K562 (cell line): ENCODE data around the gene IFT25. TPM values are rescaled to one million over a fixed set of nuclear protein-coding genes. Genes with fewer than 3 reads are reported as not detected.

ENCODE experiments used
- ATAC-seq: fragments of 200-7000 bp; cut with Tn5 transposase; 3 replicates; pipeline ENCODE4 v1.9.1; 2020; ENCODE audit warnings: moderate library complexity
- BruUV-seq: library from RNA; stranded (reverse); fragments of 400-500 nt; replicated peaks from 2 replicates; lab custom pipeline; 2021; lab: Mats Ljungman, UMichigan
- CTCF ChIA-PET: fragments of 300-600 bp; formaldehyde crosslinking; extraction: SDS; loops from one replicate; lab custom pipeline; 2021; ENCODE audit warnings: low intra/inter-chr PET ratio; lab: Yijun Ruan, JAX
- POLR2A ChIA-PET: fragments of 300-600, 350-650 bp; sonication (Branson Sonifier 250); formaldehyde crosslinking; extraction: SDS; loops from one replicate; lab custom pipeline; 2021; ENCODE audit warnings: antibody characterized with exemption, inconsistent platforms; lab: Yijun Ruan, JAX
- DNase-seq, 4 experiments: peaks; one replicate each; pipeline versions ENCODE4 v3.0.0 to v3.0.0-alpha.2; 2011 to 2018; ENCODE audit warnings: low spot score in 3 of 4, mixed read lengths in 3 of 4; ENCODE audit errors: extremely low read depth in 1 of 4
- FAIRE-seq: peaks from 2 replicates; lab custom pipeline; 2011; peaks lifted over from hg19 to GRCh38; lab: Jason Lieb, UNC
- H2AFZ ChIP-seq: 2 replicates; pipeline ENCODE4 v1.6.0; 2011; ENCODE audit warnings: low read depth, low read length, control low read depth, inconsistent platforms
- H3K27ac ChIP-seq: fragments of 200-600 bp; 3 replicates; pipeline ENCODE4 v1.8.0; 2011; ENCODE audit warnings: low read depth, mild to moderate bottlenecking, control low read depth, inconsistent platforms, low read length, moderate library complexity, mixed read lengths; ENCODE audit errors: extremely low read depth
- H3K27me3 ChIP-seq, 2 experiments: fragments of 300-600 bp in 1 of 2; 2 replicates in 1 of 2; 3 replicates in 1 of 2; pipeline versions ENCODE4 v1.6.0 to v1.8.0; 2011; ENCODE audit warnings: inconsistent platforms in 2 of 2, low read length in 2 of 2, mild to moderate bottlenecking in 1 of 2, mixed read lengths in 1 of 2, moderate library complexity in 1 of 2; ENCODE audit not compliant: control insufficient read depth in 2 of 2, insufficient read depth in 2 of 2
- H3K36me3 ChIP-seq: fragments of 300-600 bp; 3 replicates; pipeline ENCODE4 v1.8.0; 2011; ENCODE audit warnings: mild to moderate bottlenecking, low read length, inconsistent platforms; ENCODE audit not compliant: control insufficient read depth, insufficient read depth
- H3K4me1 ChIP-seq, 2 experiments: fragments of 200-600 bp in 1 of 2; replicated peaks in 1 of 2; 2 replicates in 1 of 2; 3 replicates in 1 of 2; pipeline versions ENCODE4 v1.5.1 to v1.8.0; 2011; ENCODE audit warnings: inconsistent platforms in 2 of 2, low read length in 2 of 2, mild to moderate bottlenecking in 1 of 2, mixed read lengths in 1 of 2, moderate library complexity in 1 of 2; ENCODE audit not compliant: control insufficient read depth in 2 of 2, insufficient read depth in 2 of 2
- H3K4me2 ChIP-seq: 2 replicates; pipeline ENCODE4 v1.6.1; 2011; ENCODE audit warnings: low read length, control low read depth, inconsistent platforms, mixed read lengths; ENCODE audit not compliant: insufficient read depth
- H3K4me3 ChIP-seq: fragments of 200-600 bp; sonication (generic), shearing (Covaris generic); 2 replicates; pipeline ENCODE4 v1.5.1; 2016; ENCODE audit warnings: control low read depth, inconsistent platforms
- H3K79me2 ChIP-seq: fragments of 200-600 bp; 3 replicates; pipeline ENCODE4 v1.8.0; 2011; ENCODE audit warnings: low read length, inconsistent platforms; ENCODE audit not compliant: control insufficient read depth, insufficient read depth
- H3K9ac ChIP-seq, 2 experiments: 2 replicates each; pipeline versions ENCODE4 v1.6.0 to v1.6.1; 2011; ENCODE audit warnings: low read depth in 2 of 2, low read length in 2 of 2, control low read depth in 1 of 2, inconsistent platforms in 1 of 2, mild to moderate bottlenecking in 1 of 2, mixed read lengths in 1 of 2; ENCODE audit not compliant: insufficient read depth in 1 of 2
- H3K9me1 ChIP-seq: one replicate; pipeline ENCODE4 v1.6.0; 2011; ENCODE audit warnings: inconsistent platforms, mild to moderate bottlenecking, low read length, moderate library complexity; ENCODE audit not compliant: control insufficient read depth, insufficient read depth
- H3K9me3 ChIP-seq: replicated peaks from 2 replicates; pipeline ENCODE4 v1.5.1; 2011; ENCODE audit warnings: low read depth, low read length, inconsistent platforms; ENCODE audit not compliant: control insufficient read depth, insufficient read depth
- H4K20me1 ChIP-seq: replicated peaks from 2 replicates; pipeline ENCODE4 v1.6.1; 2011; ENCODE audit warnings: low read length, inconsistent platforms, mixed read lengths; ENCODE audit not compliant: control insufficient read depth, insufficient read depth
- AFF4 ChIP-seq: sonication (generic); formaldehyde crosslinking; IDR thresholded peaks from 2 replicates; pipeline ENCODE4 v1.8.0; 2023; ENCODE audit warnings: mild to moderate bottlenecking, missing genetic modification reagents
- ELF2 ChIP-seq: fragments of 250-450 bp; sonication (Bioruptor Pico); IDR thresholded peaks from 2 replicates; pipeline ENCODE4 v1.5.0; 2021; ENCODE audit warnings: mild to moderate bottlenecking
- MAX ChIP-seq: sonication (generic); formaldehyde crosslinking; IDR thresholded peaks from 2 replicates; pipeline ENCODE4 v1.9.0; 2022; ENCODE audit warnings: mild to moderate bottlenecking, missing genetic modification reagents
- PKNOX1 ChIP-seq: fragments of 450-650 bp; IDR thresholded peaks from 2 replicates; pipeline ENCODE4 v1.6.1; 2016
- USF2 ChIP-seq: sonication (generic); formaldehyde crosslinking; IDR thresholded peaks from 2 replicates; pipeline ENCODE4 v1.5.0; 2020; ENCODE audit warnings: missing genetic modification reagents
- ZNF175 ChIP-seq: fragments of 200-800 bp; sonication (Bioruptor generic); IDR thresholded peaks from 2 replicates; pipeline ENCODE4 v1.6.1; 2016; ENCODE audit warnings: low read depth, mild to moderate bottlenecking, missing genetic modification characterization, missing compliant biosample characterization
- WGBS: fragments of 100-300 bp; shearing (Covaris generic); methylation state at CpG from one replicate; pipeline ENCODE4 v1.1.6; 2016; ENCODE audit warnings: low coverage, mixed read lengths; ENCODE audit not compliant: insufficient coverage; ENCODE audit errors: missing lambda C conversion rate; 5-methylcytosine and 5-hydroxymethylcytosine counted together
- in situ Hi-C: fragments of 300-500 bp; cut with MboI; formaldehyde crosslinking; loops from 4 replicates; pipeline ENCODE4 v1.15.0; 2018; ENCODE audit warnings: inconsistent platforms, mixed read lengths
- intact Hi-C: fragments of 100-400 bp; cut with micrococcal nuclease; formaldehyde crosslinking; loops from 2 replicates; pipeline ENCODE4 v1.14.2; 2022
- polyA plus RNA-seq, 8 experiments: library from polyadenylated mRNA; depleted of rRNA in 4 of 8; stranded (reverse) in 5 of 8; unstranded in 3 of 8; fragments of >200 nt; fragmentation: Nextera tagmentation in 2 of 8; fragmentation: Illumina TruSeq in 1 of 8; extraction: Ambion mirVana in 2 of 8; extraction: Trizol in 1 of 8; gene quantifications; 2 replicates each; pipeline versions ENCODE4 v1.2.1 to v1.2.3, GENCODE V29; 2011 to 2014; ENCODE audit warnings: inconsistent platforms in 1 of 8, missing spikeins in 1 of 8
- total RNA-seq, 7 experiments: library from RNA; depleted of rRNA in 6 of 7; stranded (reverse); fragments of >200 nt in 6 of 7; fragmentation: Illumina TruSeq in 2 of 7; extraction: Trizol in 2 of 7; gene quantifications; 2 replicates each; pipeline versions ENCODE4 v1.2.1 to v1.2.3, GENCODE V29; 2011 to 2021; ENCODE audit warnings: low replicate concordance in 1 of 7

Gene IFT25
- total and polyA plus RNA-seq, 9 of the 15 experiments (the other 6 are each of a cell fraction or from before 2014, with no cell fraction given), result 93.6 to 209 (median 167) TPM

- in situ Hi-C loops (no loop called here), intact Hi-C loops (no loop called here)
- Histone ChIP-seq H3K79me2 (no peaks in the 10 kb centered on the region), H3K27ac (peak overlapping the region; percentile 40; the same call in 2 of the 3 replicates), H3K4me2 (peak overlapping the region; percentile 67), H2AFZ (peak overlapping the region; percentile 96), H4K20me1 (no peaks in the 10 kb centered on the region), H3K27me3 (no peaks in the 10 kb centered on the region), H3K4me3 (0 out of 2 replicates have a peak overlapping the region, but pooled peaks have one; percentile 6), H3K9me3 (no peaks in the 10 kb centered on the region), H3K36me3 (no peaks in the 10 kb centered on the region), H3K9ac (peak overlapping the region; percentile 32 to 86; a peak in 3 of 4 replicates), H3K9me1 (no peaks in the 10 kb centered on the region), H3K4me1 (peaks cover 4 to 9% of the 10 kb centered on the region in 2 experiments; a peak in 4 of 5 replicates)
- ATAC-seq, result peak; percentile 60
- DNase-seq, result peak in 2 of 4 experiments; percentile 32 to 36
- POLR2A ChIA-PET, result interaction anchor here (0.6 to 1.7 kb wide), 4 partner anchors 10 to 162 kb away, joined by 3 to 10 read pairs (median 3); no protein-coding TSS in a partner anchor
- BruUV-seq, result TSS peak; percentile 56
- WGBS, result 26% methylated on average over 18 of the region's 20 CpGs
- no peak for FAIRE-seq
- CTCF ChIA-PET, result no interaction called here
- TF ChIP-seq USF2 (CRISPR knock-in tag) (no peak), PKNOX1 (no peak), AFF4 (CRISPR knock-in tag) (no peak), ELF2 (CRISPR knock-in tag) (peak; percentile 45; the same call in 1 of the 2 replicates), MAX (CRISPR knock-in tag) (peak; percentile 13; the same call in 1 of the 2 replicates), ZNF175 (CRISPR knock-in tag) (peak; percentile 63; the same call in 1 of the 2 replicates)
Observed at GRCh38 chr1:53982034-53982762, 36.7 kb upstream of the IFT25 start.
